HS-5 (cell line): ENCODE data around the gene MAPKAP1.
"Not testable (repeated sequence)": the region's sequence is repeated elsewhere in the genome, so short reads cannot be mapped to it uniquely, and the experiment has no call there.

Source experiments
- DNase-seq: peaks from one replicate; pipeline ENCODE4 v3.0.0-alpha.2; 2012; ENCODE audit warnings: low read depth

The MAPKAP1 gene

GRCh38 chr9:125603478-125604021 is 103.5 kb downstream of the MAPKAP1 start:
- no peak for DNase-seq

GRCh38 chr9:125601961-125602360 is 105.0 kb downstream of the MAPKAP1 start:
- no peak for DNase-seq

DNA sequence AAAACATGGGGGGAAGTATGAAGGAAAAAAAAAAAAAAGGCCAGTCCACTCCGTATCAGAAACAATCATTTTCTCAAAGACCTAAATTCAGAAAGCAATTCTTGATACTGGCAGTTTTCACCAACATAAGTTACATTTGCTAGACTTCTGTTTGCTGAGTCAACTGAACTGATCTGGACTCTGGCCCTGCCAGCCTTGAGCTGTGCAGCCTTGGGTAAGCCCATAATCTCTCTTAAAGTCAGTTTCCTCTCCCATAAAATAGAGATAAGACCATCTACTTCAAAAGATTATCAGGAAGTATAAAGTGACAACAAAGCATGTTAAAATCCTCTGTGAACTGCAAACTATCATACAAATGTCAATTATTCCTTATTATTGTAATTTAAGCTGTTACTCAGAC is 106.8 kb downstream of the MAPKAP1 start:
- DNase-seq = no peak

GRCh38 chr9:125594223-125594610 is 112.8 kb downstream of the MAPKAP1 start:
- no peak for DNase-seq

- DNase-seq = no peak
Measured at GRCh38 chr9:125593581-125594222, 113.3 kb downstream of the MAPKAP1 start.

DNA sequence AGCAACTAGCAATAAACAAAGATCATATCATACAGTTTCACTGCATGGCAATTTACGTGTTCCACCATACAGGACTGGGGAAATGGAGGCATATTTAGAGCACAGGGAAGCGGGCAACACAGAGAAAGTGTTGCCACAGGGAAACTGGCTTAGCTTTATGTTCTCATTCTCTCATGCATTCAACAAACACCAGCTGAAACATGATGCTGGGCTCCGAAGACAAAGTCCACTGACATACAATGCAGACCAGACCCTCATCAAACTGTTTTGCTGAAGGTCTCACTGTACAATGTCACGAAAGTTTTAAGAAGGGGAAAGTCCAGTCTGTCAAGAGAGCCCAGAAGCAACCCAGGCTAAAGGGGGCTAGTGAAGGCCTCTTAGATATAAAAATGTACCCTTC is 115.1 kb downstream of the MAPKAP1 start:
- DNase-seq = no peak

GRCh38 chr9:125591245-125591644 is 115.8 kb downstream of the MAPKAP1 start:
- DNase-seq = no peak

GRCh38 chr9:125589287-125589686 is 117.7 kb downstream of the MAPKAP1 start:
- no peak for DNase-seq

DNA sequence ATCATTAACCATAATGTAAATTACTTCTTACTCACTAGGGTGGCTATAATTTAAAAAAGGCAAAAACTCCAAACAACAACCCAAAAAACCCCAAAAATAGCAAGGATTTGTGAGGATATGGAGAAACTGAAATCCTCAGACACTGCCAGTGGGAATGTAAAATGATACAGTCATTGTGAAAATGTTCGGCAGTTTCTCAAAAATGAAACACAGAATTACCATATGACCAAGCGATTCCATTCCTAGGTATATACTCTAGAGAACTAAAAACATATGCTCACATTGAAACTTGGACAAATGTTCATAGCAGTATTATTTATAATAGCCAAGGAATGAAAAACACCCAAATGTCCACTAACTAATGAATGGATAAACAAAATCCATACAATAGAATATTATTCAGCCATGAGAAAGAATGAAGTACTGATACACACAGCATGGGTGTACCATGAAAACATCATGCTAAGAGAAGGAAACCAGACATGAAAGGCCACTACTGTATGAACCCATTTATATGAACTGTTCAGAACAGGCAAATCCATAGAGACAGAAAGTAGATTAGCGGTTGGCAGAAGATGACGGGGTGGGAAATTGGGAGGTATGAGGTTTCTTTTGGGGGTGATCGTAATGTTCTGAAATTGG is 119.1 kb downstream of the MAPKAP1 start:
- DNase-seq = no peak

GRCh38 chr9:125586172-125586511 is 120.9 kb downstream of the MAPKAP1 start:
- DNase-seq = no peak

DNA sequence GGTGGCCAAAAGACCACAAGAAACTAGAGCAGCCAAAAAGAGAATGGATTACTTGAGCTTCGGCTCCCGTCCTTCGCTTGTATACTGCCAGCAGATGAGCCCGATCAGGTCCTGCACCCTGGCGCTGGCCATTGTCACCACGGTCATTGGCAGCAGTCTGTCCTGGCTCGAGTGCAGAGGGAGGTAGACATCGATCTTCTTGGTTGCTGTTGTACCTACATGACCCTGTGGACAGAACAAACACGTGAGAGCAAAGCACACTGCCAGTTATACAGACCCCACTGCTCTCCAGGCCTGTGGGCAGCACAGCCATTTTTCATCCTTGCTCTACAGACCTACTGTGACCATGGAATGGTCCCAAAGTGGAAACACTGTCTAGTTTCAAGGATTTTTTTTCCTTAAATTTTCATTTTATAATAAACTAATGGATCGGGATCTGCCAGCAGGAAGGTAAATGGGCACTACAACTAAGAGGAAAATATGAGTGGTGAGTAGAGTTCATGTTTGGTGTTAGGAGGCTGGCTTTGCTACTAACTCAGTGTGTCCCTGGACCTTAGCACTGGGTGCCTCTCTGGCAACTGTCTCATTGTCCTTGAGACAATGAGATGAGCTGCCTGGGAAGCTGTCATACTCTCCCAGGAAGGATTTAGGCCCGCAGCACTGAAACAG is 121.4 kb downstream of the MAPKAP1 start:
- DNase-seq = no peak

GRCh38 chr9:125580701-125581286 is 126.2 kb downstream of the MAPKAP1 start:
- DNase-seq = no peak

DNA sequence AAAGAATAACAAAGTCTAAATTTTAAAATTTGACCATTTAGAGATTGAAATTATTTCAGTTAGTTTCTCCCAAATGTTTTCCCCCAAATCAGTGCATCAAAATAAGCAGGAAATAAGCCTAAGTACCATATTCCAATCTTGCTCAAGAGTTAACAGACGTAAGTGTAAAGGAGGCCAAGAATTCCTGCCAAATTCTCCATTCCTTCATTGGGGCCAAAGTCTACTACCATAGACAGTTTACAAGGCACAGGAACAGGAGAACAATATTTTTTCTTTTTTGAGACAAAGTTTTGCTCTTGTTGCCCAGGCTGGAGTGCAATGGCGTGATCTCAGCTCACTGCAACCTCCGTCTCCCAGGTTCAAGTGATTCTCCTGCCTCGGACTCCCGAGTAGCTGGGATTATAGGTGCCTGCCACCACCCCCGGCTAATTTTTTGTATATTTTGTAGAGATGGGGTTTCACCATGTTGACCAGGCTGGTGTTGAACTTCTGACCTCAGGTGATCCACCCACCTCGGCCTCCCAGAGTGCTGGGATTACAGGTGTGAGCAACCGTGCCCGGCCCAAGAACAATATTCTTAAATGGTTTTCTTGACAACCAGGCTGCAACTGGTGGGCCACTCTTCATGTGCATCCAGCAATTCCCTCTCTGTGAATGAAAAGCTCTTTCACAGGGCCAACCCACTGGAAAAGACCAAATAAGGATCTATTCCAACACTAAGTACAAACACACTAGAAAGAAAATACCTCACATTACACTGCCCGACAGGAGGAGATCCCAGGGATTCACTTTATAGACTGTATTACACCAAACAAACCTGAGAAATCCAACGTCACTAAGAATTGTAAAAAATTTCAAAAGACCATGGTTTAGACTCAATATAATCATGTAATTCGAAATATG is 127.7 kb downstream of the MAPKAP1 start:
- no peak for DNase-seq

GRCh38 chr9:125574126-125574877 is 132.7 kb downstream of the MAPKAP1 start:
- no peak for DNase-seq

GRCh38 chr9:125572461-125572860 is 134.5 kb downstream of the MAPKAP1 start:
- not testable (repeated sequence) for DNase-seq

- not testable (repeated sequence) for DNase-seq
Measured at GRCh38 chr9:125571824-125572223, 135.2 kb downstream of the MAPKAP1 start.

DNA sequence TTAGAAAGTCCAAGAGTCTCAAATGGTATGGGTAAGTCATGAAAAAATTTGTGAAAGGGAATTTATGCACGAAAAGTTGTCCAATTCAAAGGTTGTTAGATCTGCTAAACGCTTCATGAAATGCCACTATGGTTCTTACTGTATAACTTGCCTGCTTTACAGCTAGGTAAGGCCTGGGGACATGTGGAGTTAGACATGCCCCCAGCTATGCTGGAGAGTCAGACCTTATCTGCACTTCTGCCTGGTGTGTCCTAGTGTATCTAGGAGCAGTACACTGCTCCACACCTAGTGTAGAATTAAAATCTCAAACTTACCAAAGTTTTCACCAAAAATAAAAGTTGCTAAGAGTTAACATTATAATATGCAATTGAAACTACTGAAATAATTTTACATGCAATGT is 136.8 kb downstream of the MAPKAP1 start:
- no peak for DNase-seq

GRCh38 chr9:125568621-125569020 is 138.4 kb downstream of the MAPKAP1 start:
- no peak for DNase-seq

DNA sequence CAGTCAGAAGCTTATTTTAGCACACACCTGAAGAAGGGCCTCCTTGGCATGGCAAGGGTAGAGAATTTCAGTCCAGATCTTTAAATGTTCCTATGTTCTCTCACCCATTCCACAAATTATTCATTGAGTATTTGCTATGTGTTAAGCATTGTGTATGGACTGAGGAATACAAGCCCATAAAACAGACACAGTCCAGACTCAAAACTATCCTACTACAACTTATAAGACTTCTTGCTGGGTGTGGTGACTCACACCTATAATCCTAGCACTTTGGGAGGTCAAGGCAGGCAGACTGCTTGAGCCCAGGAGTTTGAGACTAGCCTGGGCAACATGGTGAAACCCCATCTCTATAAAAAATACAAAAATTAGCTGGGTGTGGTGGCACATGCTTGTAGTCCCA is 141.0 kb downstream of the MAPKAP1 start:
- DNase-seq = not testable (repeated sequence)

DNA sequence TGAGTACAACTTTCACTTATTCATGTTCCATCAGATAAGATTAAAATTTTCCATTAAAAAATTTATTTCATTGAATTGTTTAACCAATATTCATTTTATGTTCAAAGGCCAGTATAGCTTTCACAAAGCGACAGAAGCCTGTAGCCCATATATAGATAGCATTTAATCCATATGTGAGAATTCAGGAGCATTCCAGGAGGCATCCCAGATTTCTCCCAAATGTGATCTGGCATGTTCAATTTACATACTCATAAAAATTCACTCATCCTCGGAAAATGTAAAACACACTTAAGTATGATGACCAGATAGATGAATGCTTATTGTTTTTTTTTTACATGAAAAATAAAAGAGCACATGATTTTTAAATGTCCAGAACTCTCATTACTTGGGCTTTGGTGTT is 141.9 kb downstream of the MAPKAP1 start:
- no peak for DNase-seq

GRCh38 chr9:125564631-125565030 is 142.4 kb downstream of the MAPKAP1 start:
- no peak for DNase-seq
